Measurements from ENCODE around the gene LRATD1. TPM values are rescaled to one million over a fixed set of nuclear protein-coding genes. Genes with fewer than 3 reads are reported as not detected.
A peak's percentile ranks its signal among the peaks of the same experiment; 100 is the strongest.

The LRATD1 gene
- total and polyA plus RNA-seq, 5 donors from 2014 or later: not detected

DNA sequence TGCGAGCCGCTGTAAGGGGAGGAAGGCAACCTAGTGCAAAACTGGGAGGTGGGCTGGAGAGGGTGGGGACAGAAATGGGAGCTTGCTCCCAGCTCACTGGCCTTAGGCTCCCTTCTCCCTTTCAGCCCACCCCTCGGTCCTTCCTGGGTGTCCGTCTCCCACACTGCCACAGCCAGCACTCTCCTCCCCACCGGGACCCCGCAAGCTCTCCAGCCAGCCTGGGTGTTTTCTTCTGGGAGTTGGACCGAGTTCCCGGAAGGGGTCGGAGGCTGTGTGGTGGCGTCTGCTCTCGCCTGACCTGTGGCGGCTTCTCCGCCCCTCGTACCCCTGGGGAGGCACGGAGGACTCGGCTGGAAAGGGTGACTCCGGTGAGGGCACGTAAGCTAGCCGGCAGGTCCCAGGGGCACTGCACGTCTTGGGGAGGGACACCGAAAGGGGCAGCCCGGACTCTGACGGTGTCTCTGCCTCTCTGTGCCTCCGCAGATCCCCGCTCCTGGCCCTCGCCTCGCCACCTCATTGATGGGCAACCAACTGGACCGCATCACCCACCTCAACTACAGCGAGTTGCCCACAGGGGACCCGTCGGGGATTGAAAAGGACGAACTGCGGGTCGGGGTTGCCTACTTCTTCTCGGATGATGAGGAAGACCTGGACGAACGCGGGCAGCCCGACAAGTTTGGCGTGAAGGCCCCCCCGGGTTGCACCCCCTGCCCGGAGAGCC lies 1.1 kb downstream of the LRATD1 start:
- peaks cover 52% of the 10 kb centered on the region for H3K27me3 Mint-ChIP-seq
- H3K36me3 ChIP-seq (ENCODE audit: control insufficient read depth, insufficient read depth, low read length): no peaks in the 10 kb centered on the region
- DNase-seq: no peak
- ATAC-seq (ENCODE audit: low read depth in 2 of 2): no peak
- no peak overlapping the region for H3K4me3 Mint-ChIP-seq
- H3K36me3 Mint-ChIP-seq: no peaks in the 10 kb centered on the region
- H3K27ac Mint-ChIP-seq: no peak overlapping the region
- H3K27me3 ChIP-seq (ENCODE audit: control insufficient read depth, insufficient read depth, low read length): peaks cover 11% of the 10 kb centered on the region
- no peak overlapping the region for H3K4me3 ChIP-seq (ENCODE audit: low read depth, low read length)
- no peaks in the 10 kb centered on the region for H3K9me3 ChIP-seq (ENCODE audit: control insufficient read depth in 2 of 2, low read length in 2 of 2)
- H3K4me1 Mint-ChIP-seq: no peaks in the 10 kb centered on the region
- H3K27ac ChIP-seq (ENCODE audit: insufficient read depth, low read length, poor library complexity, severe bottlenecking): no peak overlapping the region
- H3K9me3 Mint-ChIP-seq: peaks cover 0 to 2% (median 0%) of the 10 kb centered on the region in 7 donors
- no peaks in the 10 kb centered on the region for H3K4me1 ChIP-seq (ENCODE audit: control insufficient read depth, insufficient read depth, low read length, poor library complexity, severe bottlenecking)

DNA sequence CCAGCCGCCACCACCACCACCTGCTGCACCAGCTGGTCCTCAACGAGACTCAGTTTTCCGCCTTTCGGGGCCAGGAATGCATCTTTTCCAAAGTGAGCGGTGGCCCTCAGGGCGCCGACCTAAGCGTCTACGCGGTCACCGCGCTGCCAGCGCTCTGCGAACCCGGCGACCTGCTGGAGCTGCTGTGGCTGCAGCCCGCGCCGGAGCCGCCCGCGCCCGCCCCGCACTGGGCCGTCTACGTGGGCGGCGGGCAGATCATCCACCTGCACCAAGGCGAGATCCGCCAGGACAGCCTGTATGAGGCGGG lies 1.6 kb downstream of the LRATD1 start:
- H3K27me3 Mint-ChIP-seq: peaks cover 52% of the 10 kb centered on the region

DNA sequence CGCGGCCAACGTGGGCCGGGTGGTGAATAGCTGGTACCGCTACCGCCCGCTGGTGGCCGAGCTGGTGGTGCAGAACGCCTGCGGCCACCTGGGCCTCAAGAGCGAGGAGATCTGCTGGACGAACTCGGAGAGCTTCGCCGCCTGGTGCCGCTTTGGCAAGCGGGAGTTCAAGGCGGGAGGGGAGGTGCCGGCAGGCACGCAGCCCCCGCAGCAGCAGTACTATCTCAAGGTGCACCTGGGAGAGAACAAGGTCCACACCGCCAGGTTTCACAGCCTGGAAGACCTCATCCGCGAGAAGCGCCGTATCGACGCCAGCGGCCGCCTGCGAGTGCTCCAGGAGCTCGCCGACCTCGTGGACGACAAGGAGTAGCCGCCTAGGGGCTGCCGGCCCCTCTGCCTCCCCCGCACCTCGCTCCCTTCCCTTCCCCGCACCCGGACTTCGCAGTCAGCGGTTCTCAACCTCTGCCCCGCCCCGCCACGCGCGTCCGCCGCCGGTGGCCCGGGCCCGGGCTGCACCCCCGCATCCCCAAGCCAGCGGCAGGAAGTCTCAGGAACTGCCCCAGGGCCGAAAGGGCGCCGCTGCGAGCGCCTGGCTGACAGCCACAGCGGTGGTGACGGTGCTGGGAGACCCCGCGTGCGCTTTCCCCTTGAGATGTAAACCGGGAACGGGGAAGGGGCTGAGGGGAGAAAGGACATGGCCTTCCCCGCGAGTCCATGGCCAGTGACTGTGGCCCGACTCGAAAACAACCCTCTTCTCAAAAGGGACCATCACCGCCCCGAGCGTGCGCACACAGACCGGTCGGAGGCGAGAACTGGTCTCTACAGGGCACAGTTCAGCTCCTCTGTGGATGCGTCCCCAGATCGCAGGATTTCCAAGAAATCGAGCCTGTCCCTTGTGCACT lies 2.2 kb downstream of the LRATD1 start:
- Histone ChIP-seq H3K4me3 (ENCODE audit: low read depth, low read length) (no peak overlapping the region), H3K27ac (ENCODE audit: insufficient read depth, low read length, poor library complexity, severe bottlenecking) (no peak overlapping the region), H3K27me3 (ENCODE audit: control insufficient read depth, insufficient read depth, low read length) (peaks cover 11% of the 10 kb centered on the region), H3K4me1 (ENCODE audit: control insufficient read depth, insufficient read depth, low read length, poor library complexity, severe bottlenecking) (no peaks in the 10 kb centered on the region), H3K36me3 (ENCODE audit: control insufficient read depth, insufficient read depth, low read length) (no peaks in the 10 kb centered on the region), H3K9me3 (ENCODE audit: control insufficient read depth in 2 of 2, low read length in 2 of 2) (no peaks in the 10 kb centered on the region)
- no peak for ATAC-seq (ENCODE audit: low read depth in 2 of 2)
- Mint-ChIP-seq H3K9me3 (peaks cover 0 to 2% (median 0%) of the 10 kb centered on the region in 7 donors), H3K4me3 (no peak overlapping the region), H3K36me3 (no peaks in the 10 kb centered on the region), H3K27me3 (peaks cover 52% of the 10 kb centered on the region), H3K27ac (no peak overlapping the region), H3K4me1 (no peaks in the 10 kb centered on the region)
- peak in 1 of 3 donors; percentile 10 for DNase-seq

More for the DNA sequence above, 1.6 kb downstream of the LRATD1 start:
- Mint-ChIP-seq H3K4me3 (no peak overlapping the region), H3K27ac (no peak overlapping the region), H3K4me1 (no peaks in the 10 kb centered on the region), H3K9me3 (peaks cover 0 to 2% (median 0%) of the 10 kb centered on the region in 7 donors), H3K36me3 (no peaks in the 10 kb centered on the region)
- Histone ChIP-seq H3K4me3 (ENCODE audit: low read depth, low read length) (no peak overlapping the region), H3K27me3 (ENCODE audit: control insufficient read depth, insufficient read depth, low read length) (peaks cover 11% of the 10 kb centered on the region), H3K27ac (ENCODE audit: insufficient read depth, low read length, poor library complexity, severe bottlenecking) (no peak overlapping the region), H3K36me3 (ENCODE audit: control insufficient read depth, insufficient read depth, low read length) (no peaks in the 10 kb centered on the region), H3K4me1 (ENCODE audit: control insufficient read depth, insufficient read depth, low read length, poor library complexity, severe bottlenecking) (no peaks in the 10 kb centered on the region), H3K9me3 (ENCODE audit: control insufficient read depth in 2 of 2, low read length in 2 of 2) (no peaks in the 10 kb centered on the region)
- DNase-seq: no peak
- ATAC-seq (ENCODE audit: low read depth in 2 of 2): no peak

DNA sequence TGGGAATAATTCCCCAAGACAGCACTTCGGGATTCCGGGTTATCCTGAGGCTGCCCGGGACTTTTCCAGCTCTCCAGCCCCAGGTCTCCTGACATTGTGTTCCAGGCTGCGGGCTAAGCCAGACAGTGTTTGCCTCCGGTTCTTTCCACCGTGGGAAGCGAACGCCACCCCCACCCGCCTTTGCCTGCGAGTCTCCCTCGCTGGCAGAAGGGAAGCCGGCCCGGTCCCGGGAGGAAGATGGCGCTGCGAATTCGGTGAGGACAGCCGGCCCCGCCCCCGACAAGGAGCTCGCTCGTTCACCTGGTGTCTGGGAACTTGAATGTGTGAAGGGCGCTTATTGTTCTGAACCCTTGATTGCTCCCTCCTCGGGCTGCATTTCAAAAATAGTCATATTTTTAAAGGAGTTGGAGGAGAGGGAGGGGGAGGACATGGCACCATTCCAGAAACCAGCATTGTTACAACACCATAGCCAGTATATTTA lies 2.9 kb downstream of the LRATD1 start:
- no peaks in the 10 kb centered on the region for H3K4me1 ChIP-seq (ENCODE audit: control insufficient read depth, insufficient read depth, low read length, poor library complexity, severe bottlenecking)
- Mint-ChIP-seq H3K4me1 (no peaks in the 10 kb centered on the region), H3K9me3 (peaks cover 0 to 2% (median 0%) of the 10 kb centered on the region in 7 donors), H3K27ac (no peak overlapping the region), H3K27me3 (peaks cover 48% of the 10 kb centered on the region), H3K4me3 (no peak overlapping the region), H3K36me3 (no peaks in the 10 kb centered on the region)
- DNase-seq: no peak
- no peak overlapping the region for H3K27ac ChIP-seq (ENCODE audit: insufficient read depth, low read length, poor library complexity, severe bottlenecking)
- no peak for ATAC-seq (ENCODE audit: low read depth in 2 of 2)
- H3K9me3 ChIP-seq (ENCODE audit: control insufficient read depth in 2 of 2, low read length in 2 of 2): no peaks in the 10 kb centered on the region
- H3K36me3 ChIP-seq (ENCODE audit: control insufficient read depth, insufficient read depth, low read length): no peaks in the 10 kb centered on the region
- H3K4me3 ChIP-seq (ENCODE audit: low read depth, low read length): no peak overlapping the region
- peaks cover 11% of the 10 kb centered on the region for H3K27me3 ChIP-seq (ENCODE audit: control insufficient read depth, insufficient read depth, low read length)

DNA sequence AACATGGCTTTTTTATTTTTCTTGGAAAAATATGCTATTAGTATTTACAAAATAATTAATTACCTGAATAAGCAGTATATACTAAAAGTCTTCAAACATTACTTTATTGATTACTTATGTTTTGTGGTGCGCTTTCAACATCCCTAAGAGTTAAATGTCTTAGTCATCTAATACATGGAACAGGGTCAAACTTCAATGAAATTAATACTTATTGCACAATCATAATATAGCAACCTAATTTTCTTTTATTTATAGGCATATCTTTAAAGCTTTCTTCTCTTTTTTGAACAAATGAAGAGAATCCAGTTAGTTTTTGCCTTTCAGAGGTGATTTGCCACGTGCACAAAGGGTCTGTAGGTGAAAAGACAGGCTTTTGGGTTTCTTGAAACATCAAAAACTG lies 6.0 kb downstream of the LRATD1 start:
- no peak overlapping the region for H3K27ac Mint-ChIP-seq
- ATAC-seq (ENCODE audit: low read depth in 2 of 2) (no peak), DNase-seq (no peak)
- Histone ChIP-seq H3K36me3 (ENCODE audit: control insufficient read depth, insufficient read depth, low read length) (no peaks in the 10 kb centered on the region), H3K4me1 (ENCODE audit: control insufficient read depth, insufficient read depth, low read length, poor library complexity, severe bottlenecking) (no peaks in the 10 kb centered on the region), H3K9me3 (ENCODE audit: control insufficient read depth in 2 of 2, low read length in 2 of 2) (no peaks in the 10 kb centered on the region), H3K4me3 (ENCODE audit: low read depth, low read length) (no peak overlapping the region), H3K27me3 (ENCODE audit: control insufficient read depth, insufficient read depth, low read length) (peaks cover 11% of the 10 kb centered on the region), H3K27ac (ENCODE audit: insufficient read depth, low read length, poor library complexity, severe bottlenecking) (no peak overlapping the region)
- peaks cover 0 to 1% (median 0%) of the 10 kb centered on the region in 7 donors for H3K9me3 Mint-ChIP-seq
- no peaks in the 10 kb centered on the region for H3K36me3 Mint-ChIP-seq
- peaks cover 31% of the 10 kb centered on the region for H3K27me3 Mint-ChIP-seq
- no peaks in the 10 kb centered on the region for H3K4me1 Mint-ChIP-seq
- no peak overlapping the region for H3K4me3 Mint-ChIP-seq

DNA sequence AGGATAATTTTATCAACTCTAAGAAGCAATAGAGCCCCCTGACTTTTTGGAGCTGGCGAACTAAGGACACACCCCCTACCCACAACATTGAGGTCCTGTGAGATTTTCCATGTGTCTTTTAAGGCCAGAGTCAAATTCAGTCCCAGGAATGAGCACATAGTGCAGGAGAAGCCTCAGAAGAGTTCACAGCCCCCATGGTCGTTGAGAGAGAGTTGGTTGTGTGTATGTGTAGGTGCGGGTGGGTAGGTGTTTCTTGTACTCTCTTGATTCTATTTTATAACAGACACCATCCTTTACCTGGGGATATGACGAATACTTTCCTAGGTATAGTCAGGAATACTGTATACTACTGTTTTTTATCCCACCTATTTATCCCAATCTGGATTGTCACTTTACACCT lies 8.6 kb downstream of the LRATD1 start:
- H3K4me1 ChIP-seq (ENCODE audit: control insufficient read depth, insufficient read depth, low read length, poor library complexity, severe bottlenecking): no peaks in the 10 kb centered on the region
- Mint-ChIP-seq H3K27ac (no peak overlapping the region), H3K27me3 (peaks cover 15% of the 10 kb centered on the region), H3K36me3 (no peaks in the 10 kb centered on the region), H3K4me3 (no peak overlapping the region), H3K4me1 (no peaks in the 10 kb centered on the region), H3K9me3 (peaks cover 0 to 1% (median 0%) of the 10 kb centered on the region in 7 donors)
- no peak overlapping the region for H3K4me3 ChIP-seq (ENCODE audit: low read depth, low read length)
- DNase-seq (no peak), ATAC-seq (ENCODE audit: low read depth in 2 of 2) (no peak)
- H3K27ac ChIP-seq (ENCODE audit: insufficient read depth, low read length, poor library complexity, severe bottlenecking): no peak overlapping the region
- no peaks in the 10 kb centered on the region for H3K9me3 ChIP-seq (ENCODE audit: control insufficient read depth in 2 of 2, low read length in 2 of 2)
- H3K27me3 ChIP-seq (ENCODE audit: control insufficient read depth, insufficient read depth, low read length): peaks cover 9% of the 10 kb centered on the region
- no peaks in the 10 kb centered on the region for H3K36me3 ChIP-seq (ENCODE audit: control insufficient read depth, insufficient read depth, low read length)

DNA sequence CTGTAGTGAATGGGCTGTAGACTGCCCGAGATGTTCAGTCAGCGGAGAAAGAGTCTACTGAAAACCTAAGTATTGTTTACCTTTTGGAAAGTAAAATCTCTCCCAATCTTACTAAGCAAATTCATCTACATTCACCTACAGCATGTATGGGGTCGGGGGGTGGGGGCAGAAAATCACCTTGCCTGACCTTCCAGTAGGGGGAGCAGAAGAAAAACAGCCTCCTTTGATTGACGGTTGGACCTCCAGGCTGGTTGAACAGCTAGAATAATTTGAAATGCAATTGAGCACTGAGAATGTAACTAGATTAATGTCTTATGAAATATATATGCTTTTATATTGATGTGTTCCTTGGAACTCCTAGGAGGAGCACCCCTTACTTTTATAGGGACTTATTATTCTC lies 10.0 kb downstream of the LRATD1 start:
- peaks cover under 1% of the 10 kb centered on the region for H3K27me3 ChIP-seq (ENCODE audit: control insufficient read depth, insufficient read depth, low read length)
- ATAC-seq (ENCODE audit: low read depth in 2 of 2) (no peak), DNase-seq (no peak)
- H3K9me3 ChIP-seq (ENCODE audit: control insufficient read depth in 2 of 2, low read length in 2 of 2): no peaks in the 10 kb centered on the region
- Mint-ChIP-seq H3K4me3 (no peak overlapping the region), H3K4me1 (no peaks in the 10 kb centered on the region), H3K27me3 (peaks cover 1% of the 10 kb centered on the region), H3K27ac (no peak overlapping the region), H3K36me3 (no peaks in the 10 kb centered on the region), H3K9me3 (peaks cover 0 to 3% (median 0%) of the 10 kb centered on the region in 7 donors)
- H3K27ac ChIP-seq (ENCODE audit: insufficient read depth, low read length, poor library complexity, severe bottlenecking): no peak overlapping the region
- no peaks in the 10 kb centered on the region for H3K36me3 ChIP-seq (ENCODE audit: control insufficient read depth, insufficient read depth, low read length)
- no peaks in the 10 kb centered on the region for H3K4me1 ChIP-seq (ENCODE audit: control insufficient read depth, insufficient read depth, low read length, poor library complexity, severe bottlenecking)
- H3K4me3 ChIP-seq (ENCODE audit: low read depth, low read length): no peak overlapping the region
